ENCODE measurements around the gene DAB1. TPM values are rescaled to one million over a fixed set of nuclear protein-coding genes. Genes with fewer than 3 reads are reported as not detected.

The DAB1 gene
- total RNA-seq, 1 experiment from 2014 or later: not detected

DNA sequence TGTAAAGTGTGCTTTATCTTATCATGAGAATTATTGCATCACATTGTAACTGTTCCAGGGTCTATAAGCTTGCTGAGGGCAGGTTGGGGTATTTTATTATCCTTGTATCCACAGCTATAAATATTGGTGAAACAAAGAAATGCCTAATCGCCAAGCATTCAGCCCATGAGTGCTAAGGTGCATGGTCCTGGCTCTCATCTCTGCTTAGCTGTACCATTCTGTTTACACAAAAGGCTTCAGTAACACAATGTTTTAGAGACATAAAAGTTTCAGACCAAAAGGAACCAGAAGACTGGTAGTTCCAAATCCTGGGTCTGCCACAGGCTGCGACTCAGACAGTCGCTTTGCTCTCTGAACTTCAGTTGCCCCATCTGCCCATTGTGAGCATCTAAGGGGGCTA, 358.4 kb downstream of the DAB1 start:
- ATAC-seq: no peak
- Histone ChIP-seq H3K36me3 (ENCODE audit: control insufficient read depth in 1 of 2, insufficient read depth in 2 of 2, low read length in 2 of 2) (no peaks in the 10 kb centered on the region), H3K27me3 (ENCODE audit: insufficient read depth, low read length) (peaks cover 10% of the 10 kb centered on the region; the same call in 1 of the 2 replicates), H2AFZ (ENCODE audit: low read depth, low read length, poor library complexity, severe bottlenecking) (no peak overlapping the region), H3K79me2 (ENCODE audit: insufficient read depth, low read length) (no peaks in the 10 kb centered on the region), H3K9me2 (ENCODE audit: insufficient read depth) (no peaks in the 10 kb centered on the region), H3K9me3 (ENCODE audit: control insufficient read depth in 1 of 2, insufficient read depth in 1 of 2, low read depth in 1 of 2, low read length in 2 of 2) (no peaks in the 10 kb centered on the region), H4K20me1 (ENCODE audit: insufficient read depth) (no peaks in the 10 kb centered on the region), H3K4me2 (ENCODE audit: low read length) (no peak overlapping the region), H3K9ac (ENCODE audit: low read length) (no peak overlapping the region), H3K27ac (ENCODE audit: low read depth, low read length) (no peak overlapping the region), H3K4me3 (replicated peaks in 1 of 2; ENCODE audit: low read depth in 1 of 2, low read length in 2 of 2) (no peak overlapping the region), H3K4me1 (ENCODE audit: control insufficient read depth in 1 of 2, insufficient read depth in 2 of 2, low read length in 2 of 2) (no peaks in the 10 kb centered on the region)
- intact Hi-C loops (cut with micrococcal nuclease): no loop called here
- DNase-seq (ENCODE audit: low read depth, low spot score): no peak
- POLR2A ChIA-PET: no interaction called here
- CTCF ChIA-PET: no interaction called here
- RAD21 ChIA-PET (ENCODE audit: low non-redundant PET in 1 of 2, low total read pairs in 2 of 2, uncharacterized antibody in 2 of 2, unreplicated experiment in 2 of 2): no interaction called here
- BruUV-seq (replicated peaks): no TSS peak
- TF ChIP-seq EZH2 (IDR thresholded peaks at IDR 0.05) (no peak), JUND (IDR thresholded peaks at IDR 0.05) (no peak), SRF (IDR thresholded peaks at IDR 0.05; ENCODE audit: low read depth) (no peak), SP1 (IDR thresholded peaks at IDR 0.05; ENCODE audit: low read depth) (no peak), SIN3A (IDR thresholded peaks at IDR 0.05; ENCODE audit: low read depth) (no peak), CBX3 (IDR thresholded peaks at IDR 0.05; ENCODE audit: low read depth) (no peak), POLR2A (IDR thresholded peaks at IDR 0.05; ENCODE audit: borderline replicate concordance, extremely low read depth, insufficient read depth, insufficient read length) (no peak), TCF7L2 (IDR thresholded peaks at IDR 0.05; ENCODE audit: borderline replicate concordance, extremely low read depth, insufficient read depth, insufficient read length) (no peak), ZNF274 (IDR thresholded peaks at IDR 0.05; ENCODE audit: low read depth, low read length) (no peak), ZFX (IDR thresholded peaks at IDR 0.05) (no peak), POLR2AphosphoS5 (IDR thresholded peaks at IDR 0.05; ENCODE audit: low read depth, low read length) (no peak)
- TF ChIP-seq, protein P1, sequence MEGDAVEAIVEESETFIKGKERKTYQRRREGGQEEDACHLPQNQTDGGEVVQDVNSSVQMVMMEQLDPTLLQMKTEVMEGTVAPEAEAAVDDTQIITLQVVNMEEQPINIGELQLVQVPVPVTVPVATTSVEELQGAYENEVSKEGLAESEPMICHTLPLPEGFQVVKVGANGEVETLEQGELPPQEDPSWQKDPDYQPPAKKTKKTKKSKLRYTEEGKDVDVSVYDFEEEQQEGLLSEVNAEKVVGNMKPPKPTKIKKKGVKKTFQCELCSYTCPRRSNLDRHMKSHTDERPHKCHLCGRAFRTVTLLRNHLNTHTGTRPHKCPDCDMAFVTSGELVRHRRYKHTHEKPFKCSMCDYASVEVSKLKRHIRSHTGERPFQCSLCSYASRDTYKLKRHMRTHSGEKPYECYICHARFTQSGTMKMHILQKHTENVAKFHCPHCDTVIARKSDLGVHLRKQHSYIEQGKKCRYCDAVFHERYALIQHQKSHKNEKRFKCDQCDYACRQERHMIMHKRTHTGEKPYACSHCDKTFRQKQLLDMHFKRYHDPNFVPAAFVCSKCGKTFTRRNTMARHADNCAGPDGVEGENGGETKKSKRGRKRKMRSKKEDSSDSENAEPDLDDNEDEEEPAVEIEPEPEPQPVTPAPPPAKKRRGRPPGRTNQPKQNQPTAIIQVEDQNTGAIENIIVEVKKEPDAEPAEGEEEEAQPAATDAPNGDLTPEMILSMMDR (IDR thresholded peaks at IDR 0.05 in 2 of 3, conservative IDR thresholded peaks at IDR 0.05 in 1 of 3; ENCODE audit: borderline replicate concordance in 1 of 3, insufficient read depth in 1 of 3, low read depth in 2 of 3, low read length in 2 of 3): no peak
- TF ChIP-seq, protein P2, sequence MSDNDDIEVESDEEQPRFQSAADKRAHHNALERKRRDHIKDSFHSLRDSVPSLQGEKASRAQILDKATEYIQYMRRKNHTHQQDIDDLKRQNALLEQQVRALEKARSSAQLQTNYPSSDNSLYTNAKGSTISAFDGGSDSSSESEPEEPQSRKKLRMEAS (IDR thresholded peaks at IDR 0.05): no peak
- TF ChIP-seq, protein P3, sequence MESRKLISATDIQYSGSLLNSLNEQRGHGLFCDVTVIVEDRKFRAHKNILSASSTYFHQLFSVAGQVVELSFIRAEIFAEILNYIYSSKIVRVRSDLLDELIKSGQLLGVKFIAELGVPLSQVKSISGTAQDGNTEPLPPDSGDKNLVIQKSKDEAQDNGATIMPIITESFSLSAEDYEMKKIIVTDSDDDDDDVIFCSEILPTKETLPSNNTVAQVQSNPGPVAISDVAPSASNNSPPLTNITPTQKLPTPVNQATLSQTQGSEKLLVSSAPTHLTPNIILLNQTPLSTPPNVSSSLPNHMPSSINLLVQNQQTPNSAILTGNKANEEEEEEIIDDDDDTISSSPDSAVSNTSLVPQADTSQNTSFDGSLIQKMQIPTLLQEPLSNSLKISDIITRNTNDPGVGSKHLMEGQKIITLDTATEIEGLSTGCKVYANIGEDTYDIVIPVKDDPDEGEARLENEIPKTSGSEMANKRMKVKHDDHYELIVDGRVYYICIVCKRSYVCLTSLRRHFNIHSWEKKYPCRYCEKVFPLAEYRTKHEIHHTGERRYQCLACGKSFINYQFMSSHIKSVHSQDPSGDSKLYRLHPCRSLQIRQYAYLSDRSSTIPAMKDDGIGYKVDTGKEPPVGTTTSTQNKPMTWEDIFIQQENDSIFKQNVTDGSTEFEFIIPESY (IDR thresholded peaks at IDR 0.05; ENCODE audit: extremely low read depth, insufficient replicate concordance, low read length): no peak
- TF ChIP-seq, protein P4, sequence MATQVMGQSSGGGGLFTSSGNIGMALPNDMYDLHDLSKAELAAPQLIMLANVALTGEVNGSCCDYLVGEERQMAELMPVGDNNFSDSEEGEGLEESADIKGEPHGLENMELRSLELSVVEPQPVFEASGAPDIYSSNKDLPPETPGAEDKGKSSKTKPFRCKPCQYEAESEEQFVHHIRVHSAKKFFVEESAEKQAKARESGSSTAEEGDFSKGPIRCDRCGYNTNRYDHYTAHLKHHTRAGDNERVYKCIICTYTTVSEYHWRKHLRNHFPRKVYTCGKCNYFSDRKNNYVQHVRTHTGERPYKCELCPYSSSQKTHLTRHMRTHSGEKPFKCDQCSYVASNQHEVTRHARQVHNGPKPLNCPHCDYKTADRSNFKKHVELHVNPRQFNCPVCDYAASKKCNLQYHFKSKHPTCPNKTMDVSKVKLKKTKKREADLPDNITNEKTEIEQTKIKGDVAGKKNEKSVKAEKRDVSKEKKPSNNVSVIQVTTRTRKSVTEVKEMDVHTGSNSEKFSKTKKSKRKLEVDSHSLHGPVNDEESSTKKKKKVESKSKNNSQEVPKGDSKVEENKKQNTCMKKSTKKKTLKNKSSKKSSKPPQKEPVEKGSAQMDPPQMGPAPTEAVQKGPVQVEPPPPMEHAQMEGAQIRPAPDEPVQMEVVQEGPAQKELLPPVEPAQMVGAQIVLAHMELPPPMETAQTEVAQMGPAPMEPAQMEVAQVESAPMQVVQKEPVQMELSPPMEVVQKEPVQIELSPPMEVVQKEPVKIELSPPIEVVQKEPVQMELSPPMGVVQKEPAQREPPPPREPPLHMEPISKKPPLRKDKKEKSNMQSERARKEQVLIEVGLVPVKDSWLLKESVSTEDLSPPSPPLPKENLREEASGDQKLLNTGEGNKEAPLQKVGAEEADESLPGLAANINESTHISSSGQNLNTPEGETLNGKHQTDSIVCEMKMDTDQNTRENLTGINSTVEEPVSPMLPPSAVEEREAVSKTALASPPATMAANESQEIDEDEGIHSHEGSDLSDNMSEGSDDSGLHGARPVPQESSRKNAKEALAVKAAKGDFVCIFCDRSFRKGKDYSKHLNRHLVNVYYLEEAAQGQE (IDR thresholded peaks at IDR 0.05; ENCODE audit: low read depth): no peak
- TF ChIP-seq, protein P5, sequence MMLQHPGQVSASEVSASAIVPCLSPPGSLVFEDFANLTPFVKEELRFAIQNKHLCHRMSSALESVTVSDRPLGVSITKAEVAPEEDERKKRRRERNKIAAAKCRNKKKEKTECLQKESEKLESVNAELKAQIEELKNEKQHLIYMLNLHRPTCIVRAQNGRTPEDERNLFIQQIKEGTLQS (IDR thresholded peaks at IDR 0.05): no peak

Measured in HCT116 (cell line).